Measurements from ENCODE around the gene TSPAN31.
"Not testable (repeated sequence)": the region's sequence is repeated elsewhere in the genome, so short reads cannot be mapped to it uniquely, and the experiment has no call there.

The TSPAN31 gene, protein sequence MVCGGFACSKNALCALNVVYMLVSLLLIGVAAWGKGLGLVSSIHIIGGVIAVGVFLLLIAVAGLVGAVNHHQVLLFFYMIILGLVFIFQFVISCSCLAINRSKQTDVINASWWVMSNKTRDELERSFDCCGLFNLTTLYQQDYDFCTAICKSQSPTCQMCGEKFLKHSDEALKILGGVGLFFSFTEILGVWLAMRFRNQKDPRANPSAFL

DNA sequence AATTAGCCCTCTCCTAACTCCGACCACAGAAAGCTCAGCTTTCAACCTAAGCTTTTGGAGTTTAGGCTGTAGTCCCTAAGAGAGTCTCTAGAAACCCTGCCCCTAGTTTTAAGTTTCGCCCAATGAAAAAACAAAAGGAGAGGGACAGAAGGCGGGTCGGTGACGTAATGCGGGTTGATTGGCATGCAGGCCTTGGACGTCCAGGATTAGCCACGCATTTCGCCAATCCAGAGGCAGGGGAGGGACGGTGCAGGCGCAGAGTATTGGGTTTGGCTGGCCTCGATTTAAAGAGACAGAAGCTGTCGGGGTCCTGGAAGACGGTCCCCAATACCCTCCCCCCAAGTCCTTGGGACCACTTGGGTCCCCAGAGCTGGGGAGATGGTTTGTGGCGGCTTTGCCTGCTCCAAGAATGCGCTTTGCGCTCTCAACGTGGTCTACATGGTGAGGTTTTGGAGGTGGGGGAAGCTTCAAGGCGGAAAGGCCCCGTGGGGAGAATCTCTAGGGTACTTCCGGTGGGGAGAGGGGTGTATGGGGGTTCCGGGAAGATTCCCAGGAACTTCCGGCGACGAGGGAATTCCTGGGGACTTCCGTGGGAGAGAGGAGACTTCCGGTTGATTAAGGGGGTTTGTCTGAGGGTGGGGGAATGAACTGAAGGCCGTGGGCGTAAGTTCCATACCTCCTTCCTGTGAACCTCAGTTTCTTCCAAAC lies at the start of gene TSPAN31:
Gene TSPAN31, plus strand, starts transcription at position 263 of the 708 bp plus-strand sequence. Its CDS starts 116 bp downstream, at position 379.
- peak; percentile 95 for FAIRE-seq

DNA sequence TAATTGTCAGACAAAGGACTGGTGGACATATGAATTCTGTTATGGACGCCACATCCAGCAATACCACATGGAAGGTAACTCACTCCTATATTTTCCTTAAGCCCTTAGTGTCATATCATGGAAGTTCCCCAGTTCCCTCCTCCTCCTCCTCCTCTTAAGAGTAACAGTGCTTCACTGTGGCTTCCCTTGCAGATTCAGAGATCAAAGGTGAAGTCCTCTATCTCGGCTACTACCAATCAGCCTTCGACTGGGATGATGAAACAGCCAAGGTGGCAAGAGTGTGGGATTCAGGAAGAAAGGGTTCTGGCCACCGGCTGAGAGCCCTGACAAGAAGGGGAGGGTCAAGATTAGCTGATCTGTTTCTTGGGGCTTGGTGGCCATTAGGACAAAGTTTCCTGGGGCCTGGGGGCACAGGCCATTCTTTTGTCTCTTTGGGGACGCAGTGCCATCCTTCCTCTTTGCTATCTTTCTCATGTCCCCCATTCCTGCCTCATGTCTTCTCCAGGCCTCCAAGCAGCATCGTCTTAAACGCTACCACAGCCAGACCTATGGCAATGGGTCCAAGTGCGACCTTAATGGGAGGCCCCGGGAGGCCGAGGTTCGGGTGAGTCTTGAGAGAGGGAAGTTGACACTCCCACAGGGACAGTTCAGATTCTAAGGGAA lies 48.9 kb upstream of the TSPAN31 start:
- FAIRE-seq, result no peak

DNA sequence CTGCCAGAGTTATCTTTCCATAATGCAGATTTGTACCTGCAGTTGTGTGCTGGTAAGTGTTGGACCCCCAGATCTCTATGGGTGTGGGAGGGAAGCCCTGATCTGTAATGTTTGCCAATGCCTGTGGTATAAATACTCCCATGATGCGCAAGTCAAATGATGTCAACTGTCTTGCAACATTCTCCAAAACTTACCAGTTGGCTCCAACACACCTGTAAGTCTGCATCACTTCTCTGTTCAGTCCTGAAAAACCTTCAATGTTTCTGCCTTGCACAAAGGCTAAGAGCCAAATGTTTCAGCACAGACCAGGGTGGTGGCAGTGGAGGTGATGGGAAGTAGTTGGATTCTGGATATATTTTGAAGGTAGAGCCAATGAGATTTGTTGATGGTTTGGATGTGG lies 47.8 kb upstream of the TSPAN31 start:
- no peak for FAIRE-seq

DNA sequence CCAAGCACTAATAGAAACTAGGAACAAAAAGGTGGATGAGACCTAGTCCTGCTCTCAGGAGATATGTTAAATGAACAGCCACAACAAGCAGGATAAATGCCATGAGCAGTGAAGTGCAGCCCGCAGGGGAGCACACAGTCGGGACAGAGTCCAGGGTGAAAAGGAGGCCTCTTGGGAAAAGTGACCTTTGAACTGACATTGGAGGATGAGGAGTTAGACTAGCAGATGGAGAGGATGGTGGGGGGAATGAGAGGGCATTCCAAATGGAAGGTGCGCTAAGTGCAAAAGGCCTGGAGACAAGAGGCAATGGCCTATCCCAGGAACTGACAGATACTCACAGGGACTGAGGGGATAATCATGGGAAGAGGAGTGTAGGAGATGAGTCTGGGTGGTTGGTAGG lies 46.4 kb upstream of the TSPAN31 start:
- FAIRE-seq, result no peak

DNA sequence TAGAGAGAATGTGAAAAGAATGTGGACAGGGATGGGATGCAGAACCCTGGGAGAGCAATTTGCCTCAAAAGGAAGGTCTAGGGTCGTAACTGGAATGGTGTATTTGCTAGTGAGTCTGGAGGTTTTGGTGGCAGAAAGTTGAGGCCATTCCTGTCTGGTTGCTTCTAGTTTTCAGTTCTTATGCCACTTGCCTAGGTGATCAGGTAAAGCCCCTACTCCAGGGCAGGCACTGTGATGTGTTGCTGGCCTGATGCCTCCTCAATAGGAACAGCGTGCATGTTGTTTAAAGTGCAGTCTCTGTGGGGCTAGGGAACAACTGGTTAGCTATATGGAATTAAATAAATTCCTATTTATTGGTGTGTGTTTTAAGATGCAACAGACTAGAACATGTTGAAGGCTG lies 44.5 kb upstream of the TSPAN31 start:
- FAIRE-seq, result no peak

DNA sequence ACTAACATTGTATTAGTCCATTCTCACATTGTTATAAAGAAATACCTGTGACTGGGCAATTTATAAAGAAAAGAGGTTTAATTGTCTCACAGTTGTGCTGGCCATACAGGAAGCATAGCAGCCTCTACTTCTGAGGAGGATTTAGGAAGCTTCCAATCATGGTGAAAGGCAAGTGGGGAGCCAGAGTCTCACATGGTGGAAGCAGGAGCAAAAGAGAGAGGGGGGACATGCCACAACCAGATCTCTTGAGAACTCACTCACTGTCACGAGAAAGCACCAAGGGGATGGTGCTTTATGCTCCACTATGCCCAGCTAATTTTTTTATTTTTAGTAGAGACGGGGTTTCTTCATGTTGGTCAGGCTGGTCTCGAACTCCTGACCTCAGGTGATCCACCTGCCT lies 37.6 kb upstream of the TSPAN31 start:
- no peak for FAIRE-seq

DNA sequence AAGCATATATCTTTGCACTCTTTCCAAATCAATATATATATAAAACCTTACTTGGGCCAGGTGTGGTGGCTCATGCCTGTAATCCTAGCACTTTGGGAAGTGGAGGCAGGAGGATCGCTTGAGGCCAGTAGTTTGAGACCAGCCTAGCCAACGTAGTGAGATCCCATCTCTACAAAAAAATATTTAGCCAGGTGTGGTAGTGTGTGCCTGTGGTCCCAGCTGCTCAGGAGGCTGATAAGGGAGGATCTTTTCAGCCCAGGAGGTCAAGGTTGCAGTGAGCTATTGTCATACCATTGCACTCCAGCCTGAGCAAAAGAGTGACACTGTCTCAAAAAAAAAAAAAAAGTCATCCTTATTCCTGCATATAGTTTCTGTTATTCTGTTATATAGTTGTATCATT lies 36.5 kb upstream of the TSPAN31 start:
- no peak for FAIRE-seq

DNA sequence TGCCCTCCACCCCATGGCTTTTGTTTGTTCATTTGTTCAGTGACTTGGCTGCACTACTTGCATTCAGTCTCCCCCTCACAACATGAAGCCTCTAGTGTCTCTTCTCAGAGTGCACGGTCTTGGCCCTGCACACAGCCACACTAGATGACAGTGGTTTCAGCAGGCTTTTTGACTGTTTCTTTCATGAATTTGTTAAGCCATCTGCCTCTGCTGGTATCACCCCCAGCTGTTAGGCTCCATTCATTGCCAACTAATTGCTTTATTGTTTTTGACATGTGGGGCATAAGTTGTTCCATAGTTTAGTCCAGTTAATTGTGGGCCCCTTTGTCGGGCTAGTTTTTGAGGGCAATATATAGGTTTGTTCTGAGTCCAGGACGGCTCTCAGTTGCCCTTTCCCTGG lies 32.1 kb upstream of the TSPAN31 start:
- FAIRE-seq, result no peak

DNA sequence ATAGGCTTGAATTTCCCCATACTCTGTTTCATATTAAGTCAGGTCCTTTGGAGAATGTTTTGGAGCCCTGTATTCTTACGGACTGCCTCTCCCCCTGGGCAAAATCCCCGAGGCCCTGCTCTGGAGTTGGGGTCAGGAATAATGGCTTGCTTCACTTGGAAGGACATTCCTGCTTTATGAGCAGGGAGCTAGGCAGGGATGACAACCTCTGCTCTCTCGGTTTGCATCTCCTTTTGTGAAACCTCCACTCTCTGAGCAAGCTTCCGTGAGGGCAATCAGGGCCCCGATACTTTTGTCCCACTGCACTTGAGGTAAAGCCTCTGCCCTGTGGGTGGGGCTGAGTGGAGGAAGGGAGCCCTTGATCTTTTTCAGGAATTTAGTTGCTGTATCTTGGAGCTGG lies 31.6 kb upstream of the TSPAN31 start:
- no peak for FAIRE-seq

DNA sequence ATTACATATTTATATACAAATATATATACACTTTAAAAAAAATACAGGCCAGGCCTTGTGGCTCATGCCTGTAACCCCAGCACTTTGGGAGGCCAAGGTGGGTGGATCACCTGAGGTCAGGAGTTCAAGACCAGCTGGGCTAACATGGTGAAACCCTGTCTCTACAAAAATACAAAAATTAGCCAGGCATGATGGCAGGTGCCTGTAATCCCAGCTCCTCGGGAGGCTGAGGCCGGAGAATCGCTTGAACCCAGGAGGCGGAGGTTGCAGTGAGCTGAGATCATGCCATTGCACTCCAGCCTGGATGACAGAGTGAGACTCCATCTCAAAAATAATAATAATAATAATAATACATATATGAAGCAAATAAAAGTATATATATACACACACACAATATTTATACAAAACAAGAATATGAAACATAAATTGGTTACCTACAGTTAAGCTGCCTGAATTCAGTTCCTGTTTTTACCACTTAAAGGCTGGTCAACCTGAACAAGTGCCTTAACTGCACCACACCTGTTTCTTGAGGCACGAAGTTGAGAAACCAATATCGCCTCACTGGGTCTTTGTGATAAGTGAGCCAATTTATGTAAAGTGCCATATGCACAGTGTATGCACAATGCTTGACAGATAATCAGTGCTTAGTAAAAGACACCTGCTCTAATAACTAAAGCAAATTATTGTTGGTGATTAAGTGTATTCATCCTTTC lies 29.6 kb upstream of the TSPAN31 start:
- not testable (repeated sequence) for FAIRE-seq

DNA sequence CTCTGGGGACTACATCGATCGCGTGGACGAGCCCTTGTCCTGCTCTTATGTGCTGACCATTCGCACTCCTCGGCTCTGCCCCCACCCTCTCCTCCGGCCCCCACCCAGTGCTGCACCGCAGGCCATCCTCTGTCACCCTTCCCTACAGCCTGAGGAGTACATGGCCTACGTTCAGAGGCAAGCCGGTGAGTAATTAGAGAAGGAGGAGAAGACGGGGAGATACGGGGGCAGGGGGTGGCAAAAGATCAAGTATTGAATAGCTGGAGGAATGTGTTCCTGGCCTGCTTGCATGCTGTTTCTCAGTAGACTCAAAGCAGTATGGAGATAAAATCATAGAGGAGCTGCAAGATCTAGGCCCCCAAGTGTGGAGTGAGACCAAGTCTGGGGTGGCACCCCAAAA lies 29.1 kb upstream of the TSPAN31 start:
- FAIRE-seq, result no peak

DNA sequence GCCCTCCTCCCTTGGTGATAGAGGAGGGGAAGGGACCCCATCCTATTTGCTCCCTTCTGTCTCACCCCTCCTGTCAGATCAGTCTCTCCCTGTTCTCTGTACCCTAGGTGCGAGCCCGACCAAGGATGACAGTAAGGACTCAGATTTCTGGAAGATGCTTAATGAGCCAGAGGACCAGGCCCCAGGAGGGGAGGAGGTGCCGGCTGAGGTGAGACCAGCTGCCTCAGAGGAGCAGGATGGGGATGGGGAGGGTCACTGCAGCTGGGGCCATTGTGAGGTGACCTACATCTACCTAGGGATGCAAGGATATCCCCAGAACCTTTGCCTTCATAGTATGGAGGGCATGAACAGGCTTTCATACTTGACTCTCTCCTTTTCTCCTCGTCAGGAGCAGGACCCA lies 28.5 kb upstream of the TSPAN31 start:
- no peak for FAIRE-seq

DNA sequence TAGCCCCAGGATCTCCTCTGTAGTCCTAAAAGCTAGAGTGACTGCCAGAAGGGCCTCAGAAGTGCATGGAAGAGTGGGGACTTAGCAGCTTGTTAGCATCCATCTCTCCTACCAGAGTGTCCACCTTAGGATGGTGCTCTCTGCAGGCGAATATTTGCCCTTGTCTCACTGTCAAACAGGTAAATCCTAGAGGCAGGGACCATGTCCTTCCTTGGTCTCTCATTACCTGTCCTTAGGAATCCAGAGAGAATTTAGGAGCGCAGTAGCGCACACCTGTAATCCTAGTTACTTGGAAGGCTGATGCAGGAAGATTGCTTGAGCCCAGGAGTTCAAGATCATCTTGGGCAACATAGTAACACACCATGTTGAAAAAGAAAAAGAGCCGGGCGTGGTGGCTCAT lies 27.7 kb upstream of the TSPAN31 start:
- FAIRE-seq, result no peak

DNA sequence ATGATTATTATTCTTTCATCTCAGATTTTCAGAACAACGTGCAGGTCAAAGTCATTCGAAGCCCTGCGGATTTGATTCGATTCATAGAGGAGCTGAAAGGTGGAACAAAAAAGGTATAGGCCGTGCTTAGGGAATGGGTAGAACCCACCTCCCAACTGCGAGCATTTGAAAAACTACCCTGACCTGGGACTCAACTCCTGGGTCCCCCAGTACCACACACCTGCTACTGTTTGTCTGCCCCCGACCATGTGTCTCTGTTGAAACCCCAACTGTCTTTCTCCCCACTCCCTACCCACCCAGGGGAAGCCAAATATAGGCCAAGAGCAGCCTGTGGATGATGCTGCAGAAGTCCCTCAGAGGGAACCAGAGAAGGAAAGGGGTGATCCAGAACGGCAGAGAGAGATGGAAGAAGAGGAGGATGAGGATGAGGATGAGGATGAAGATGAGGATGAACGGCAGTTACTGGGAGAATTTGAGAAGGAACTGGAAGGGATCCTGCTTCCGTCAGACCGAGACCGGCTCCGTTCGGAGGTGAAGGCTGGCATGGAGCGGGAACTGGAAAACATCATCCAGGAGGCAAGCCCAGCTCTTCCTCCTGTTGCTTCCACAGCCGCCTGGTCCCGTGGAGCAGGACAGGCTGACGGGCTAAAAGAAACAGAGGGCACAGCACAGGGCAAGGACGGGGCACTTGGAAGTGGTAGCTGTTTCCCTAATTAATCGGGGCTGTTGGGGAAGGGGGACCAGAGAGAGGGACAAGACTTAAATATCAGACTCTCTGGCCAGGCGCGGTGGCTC lies 26.8 kb upstream of the TSPAN31 start:
- no peak for FAIRE-seq

DNA sequence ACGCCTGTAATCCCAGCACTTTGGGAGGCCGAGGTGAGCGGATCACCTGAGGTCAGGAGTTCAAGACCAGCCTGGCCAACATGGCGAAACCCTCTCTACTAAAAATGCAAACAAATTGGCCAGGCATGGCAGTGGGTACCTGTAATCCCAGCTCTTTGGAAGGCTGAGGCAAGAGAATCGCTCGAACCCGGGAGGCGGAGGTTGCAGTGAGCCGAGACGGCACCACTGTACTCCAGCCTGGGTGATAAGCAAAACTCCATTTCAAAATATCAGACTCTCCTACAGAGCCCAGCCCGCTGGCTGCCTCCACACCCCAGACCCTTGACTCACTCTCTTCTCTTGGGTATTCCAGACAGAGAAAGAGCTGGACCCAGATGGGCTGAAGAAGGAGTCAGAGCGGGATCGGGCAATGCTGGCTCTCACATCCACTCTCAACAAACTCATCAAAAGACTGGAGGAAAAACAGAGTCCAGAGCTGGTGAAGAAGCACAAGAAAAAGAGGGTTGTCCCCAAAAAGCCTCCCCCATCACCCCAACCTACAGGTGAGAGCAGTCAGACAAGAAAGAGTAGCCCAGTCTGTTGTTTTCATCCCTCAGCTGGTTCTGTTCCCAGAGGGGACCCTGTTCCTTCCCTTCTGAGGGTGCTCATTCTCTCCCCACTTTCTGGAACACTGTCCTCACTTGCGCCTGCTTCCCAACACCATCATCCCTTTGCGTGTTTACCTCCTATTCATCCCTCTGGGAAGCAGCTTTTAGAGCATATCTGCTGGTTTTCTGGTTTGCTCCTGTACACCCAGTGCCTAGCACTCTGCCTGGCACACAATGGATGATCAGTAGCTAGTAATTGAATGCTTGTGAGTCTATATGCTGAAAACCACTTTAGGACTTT lies 26.0 kb upstream of the TSPAN31 start:
- FAIRE-seq, result no peak

DNA sequence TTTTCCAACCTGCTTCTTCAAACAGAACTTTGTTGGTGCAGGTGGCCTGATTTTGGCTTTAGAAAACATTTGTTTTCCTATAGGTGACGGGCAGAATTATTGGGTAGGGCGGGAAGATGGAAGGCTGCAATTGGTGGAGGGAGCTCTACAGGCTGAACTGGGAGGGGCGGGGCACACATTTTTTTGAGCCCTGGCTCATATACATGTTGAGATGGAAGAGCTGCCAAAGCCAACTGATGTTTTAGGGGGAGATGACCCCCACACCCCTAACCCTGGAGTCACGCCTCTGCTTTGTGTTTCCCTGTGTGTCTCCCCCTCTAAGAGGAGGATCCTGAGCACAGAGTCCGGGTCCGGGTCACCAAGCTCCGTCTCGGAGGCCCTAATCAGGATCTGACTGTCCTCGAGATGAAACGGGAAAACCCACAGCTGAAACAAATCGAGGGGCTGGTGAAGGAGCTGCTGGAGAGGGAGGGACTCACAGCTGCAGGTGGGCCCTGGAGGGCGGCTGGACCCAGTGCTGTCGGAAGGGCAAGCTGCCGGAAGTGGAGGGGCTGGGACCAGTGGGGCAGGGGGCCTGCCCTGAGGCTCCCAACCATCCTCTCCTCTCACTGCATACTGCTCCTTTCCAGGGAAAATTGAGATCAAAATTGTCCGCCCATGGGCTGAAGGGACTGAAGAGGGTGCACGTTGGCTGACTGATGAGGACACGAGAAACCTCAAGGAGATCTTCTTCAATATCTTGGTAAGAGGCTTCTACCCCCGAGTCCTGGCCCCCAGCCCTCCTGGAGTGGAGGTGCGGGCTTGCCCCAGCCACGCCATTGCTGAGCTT lies 24.8 kb upstream of the TSPAN31 start:
- no peak for FAIRE-seq

DNA sequence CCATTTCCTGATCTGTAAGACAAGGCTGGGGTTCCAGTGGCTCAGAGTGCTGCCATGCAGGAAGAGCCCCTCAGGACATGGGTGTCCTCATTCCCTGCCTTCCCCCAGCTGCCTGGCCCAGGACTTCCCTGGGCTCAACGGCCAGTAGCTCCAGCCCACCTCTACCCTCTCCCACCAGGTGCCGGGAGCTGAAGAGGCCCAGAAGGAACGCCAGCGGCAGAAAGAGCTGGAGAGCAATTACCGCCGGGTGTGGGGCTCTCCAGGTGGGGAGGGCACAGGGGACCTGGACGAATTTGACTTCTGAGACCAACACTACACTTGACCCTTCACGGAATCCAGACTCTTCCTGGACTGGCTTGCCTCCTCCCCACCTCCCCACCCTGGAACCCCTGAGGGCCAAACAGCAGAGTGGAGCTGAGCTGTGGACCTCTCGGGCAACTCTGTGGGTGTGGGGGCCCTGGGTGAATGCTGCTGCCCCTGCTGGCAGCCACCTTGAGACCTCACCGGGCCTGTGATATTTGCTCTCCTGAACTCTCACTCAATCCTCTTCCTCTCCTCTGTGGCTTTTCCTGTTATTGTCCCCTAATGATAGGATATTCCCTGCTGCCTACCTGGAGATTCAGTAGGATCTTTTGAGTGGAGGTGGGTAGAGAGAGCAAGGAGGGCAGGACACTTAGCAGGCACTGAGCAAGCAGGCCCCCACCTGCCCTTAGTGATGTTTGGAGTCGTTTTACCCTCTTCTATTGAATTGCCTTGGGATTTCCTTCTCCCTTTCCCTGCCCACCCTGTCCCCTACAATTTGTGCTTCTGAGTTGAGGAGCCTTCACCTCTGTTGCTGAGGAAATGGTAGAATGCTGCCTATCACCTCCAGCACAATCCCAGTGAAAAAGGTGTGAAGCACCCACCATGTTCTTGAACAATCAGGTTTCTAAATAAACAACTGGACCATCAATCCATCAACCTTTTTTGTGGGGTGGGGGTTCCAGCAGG lies 23.9 kb upstream of the TSPAN31 start:
- no peak for FAIRE-seq

DNA sequence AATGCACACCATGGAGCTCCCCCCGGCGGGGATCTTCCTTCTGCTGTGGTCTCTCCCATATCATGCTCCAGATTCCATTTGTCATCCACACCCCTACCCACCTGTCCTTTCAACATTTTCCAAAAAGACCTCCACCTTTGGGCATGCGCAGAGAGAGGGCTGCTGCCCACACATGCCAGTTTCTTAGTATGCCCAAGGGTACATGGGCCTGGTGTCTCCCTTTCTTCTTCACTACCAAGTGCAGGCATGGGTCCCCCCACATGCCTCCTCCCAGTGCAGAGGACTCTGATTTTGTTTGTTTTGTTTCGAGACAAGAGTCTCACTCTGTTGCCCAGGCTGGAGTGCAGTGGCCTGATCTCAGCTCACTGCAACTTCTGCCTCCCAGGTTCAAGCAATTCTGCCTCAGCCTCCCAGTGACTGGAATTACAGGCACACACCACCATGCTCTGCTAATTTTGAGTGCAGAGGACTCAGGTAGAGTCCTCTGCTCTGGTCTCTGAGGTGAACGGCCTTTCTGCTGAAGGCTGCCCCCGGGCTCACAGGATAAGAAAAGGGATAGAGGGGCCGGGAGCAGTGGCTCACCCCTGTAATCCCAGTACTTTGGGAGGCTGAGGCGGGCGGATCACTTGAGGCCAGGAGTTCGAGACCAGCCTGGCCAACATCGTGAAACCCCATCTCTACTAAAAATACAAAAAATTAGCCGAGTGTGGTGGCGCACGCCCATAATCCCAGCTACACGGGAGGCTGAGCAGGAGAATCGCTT lies 22.8 kb upstream of the TSPAN31 start:
- not testable (repeated sequence) for FAIRE-seq
